CD14-positive monocyte (primary cell): ENCODE data around the gene ITIH1. TPM values are rescaled to one million over a fixed set of nuclear protein-coding genes. Genes with fewer than 3 reads are reported as not detected.
A peak's percentile ranks its signal among the peaks of the same experiment; 100 is the strongest.

ENCODE experiments used
- DNase-seq, 3 donors: peaks; one replicate each; pipeline ENCODE4 v3.0.0-alpha.2; 2011 to 2022
- H2AFZ ChIP-seq: 2 replicates; pipeline ENCODE4 v1.6.0; 2012; ENCODE audit warnings: mild to moderate bottlenecking, low read depth, low read length, inconsistent platforms; ENCODE audit not compliant: insufficient read depth, poor library complexity, severe bottlenecking
- H3K27ac ChIP-seq, 2 donors: 1 replicate in 1 of 2; 2 replicates in 1 of 2; pipeline ENCODE4 v1.5.1; 2012 to 2013; ENCODE audit warnings: low read length in 2 of 2, control low read depth in 1 of 2, inconsistent platforms in 1 of 2, low read depth in 1 of 2, mild to moderate bottlenecking in 1 of 2
- H3K27me3 ChIP-seq, 2 donors: one replicate each; pipeline versions ENCODE4 v1.6.0 to v1.6.1; 2011 to 2013; ENCODE audit warnings: low read length in 2 of 2; ENCODE audit not compliant: control insufficient read depth in 2 of 2, insufficient read depth in 2 of 2
- H3K36me3 ChIP-seq, 2 donors: replicated peaks in 1 of 2; 1 replicate in 1 of 2; 2 replicates in 1 of 2; pipeline versions ENCODE4 v1.5.1 to v1.6.1; 2012 to 2013; ENCODE audit warnings: low read length in 2 of 2, control low read depth in 1 of 2, inconsistent platforms in 1 of 2, mild to moderate bottlenecking in 1 of 2; ENCODE audit not compliant: insufficient read depth in 2 of 2, control insufficient read depth in 1 of 2
- H3K4me1 ChIP-seq, 2 donors: 1 replicate in 1 of 2; 2 replicates in 1 of 2; pipeline versions ENCODE4 v1.5.1 to v1.6.1; 2012 to 2013; ENCODE audit warnings: low read length in 2 of 2, control low read depth in 1 of 2, inconsistent platforms in 1 of 2, mild to moderate bottlenecking in 1 of 2, moderate library complexity in 1 of 2; ENCODE audit not compliant: insufficient read depth in 2 of 2, control insufficient read depth in 1 of 2
- H3K4me2 ChIP-seq: replicated peaks from 2 replicates; pipeline ENCODE3; 2012; ENCODE audit warnings: low read length, moderate library complexity, mild to moderate bottlenecking; ENCODE audit not compliant: poor library complexity, severe bottlenecking; ENCODE audit errors: extremely low read depth
- H3K4me3 ChIP-seq, 3 experiments: fragments of 200-600 bp in 1 of 3; sonication (generic) in 1 of 3; replicated peaks in 1 of 3; 1 replicate in 2 of 3; 2 replicates in 1 of 3; pipeline ENCODE4 v1.5.1; 2011 to 2013; ENCODE audit warnings: low read length in 3 of 3, mild to moderate bottlenecking in 3 of 3, control low read depth in 2 of 3, low read depth in 2 of 3, inconsistent platforms in 1 of 3, moderate library complexity in 1 of 3
- H3K79me2 ChIP-seq: 2 replicates; pipeline ENCODE4 v1.6.0; 2012; ENCODE audit warnings: mild to moderate bottlenecking, control low read depth, inconsistent platforms, low read length, moderate library complexity; ENCODE audit not compliant: insufficient read depth
- H3K9ac ChIP-seq: 2 replicates; pipeline ENCODE4 v1.6.0; 2017; ENCODE audit warnings: low read length, mild to moderate bottlenecking; ENCODE audit not compliant: insufficient read depth, poor library complexity, severe bottlenecking
- H3K9me3 ChIP-seq, 2 donors: replicated peaks in 1 of 2; 1 replicate in 1 of 2; 2 replicates in 1 of 2; pipeline versions ENCODE4 v1.5.1 to v1.6.1; 2012 to 2013; ENCODE audit warnings: low read length in 2 of 2, control low read depth in 1 of 2; ENCODE audit not compliant: control insufficient read depth in 1 of 2, insufficient read depth in 1 of 2
- H4K20me1 ChIP-seq: 2 replicates; pipeline ENCODE4 v1.6.0; 2012; ENCODE audit warnings: mild to moderate bottlenecking, low read length, control low read depth, moderate library complexity; ENCODE audit not compliant: insufficient read depth
- H3K27ac Mint-ChIP-seq, 7 donors: one replicate each; pipeline ENCODE4 v1.8.0; 2020; ENCODE audit warnings: mild to moderate bottlenecking in 7 of 7, mixed read lengths in 7 of 7, moderate library complexity in 6 of 7, inconsistent platforms in 2 of 7
- H3K27me3 Mint-ChIP-seq, 3 donors: one replicate each; pipeline ENCODE4 v1.8.0; 2021 to 2022; ENCODE audit warnings: low read depth in 3 of 3, mild to moderate bottlenecking in 3 of 3, mixed read lengths in 3 of 3, moderate library complexity in 3 of 3, inconsistent platforms in 1 of 3
- H3K36me3 Mint-ChIP-seq, 2 donors: one replicate each; pipeline ENCODE4 v1.8.0; 2020; ENCODE audit warnings: mixed read lengths in 2 of 2, inconsistent platforms in 1 of 2, mild to moderate bottlenecking in 1 of 2
- H3K4me1 Mint-ChIP-seq: one replicate; pipeline ENCODE4 v1.8.0; 2020; ENCODE audit warnings: mild to moderate bottlenecking, mixed read lengths
- H3K4me3 Mint-ChIP-seq, 2 donors: one replicate each; pipeline ENCODE4 v1.8.0; 2020; ENCODE audit warnings: mild to moderate bottlenecking in 2 of 2, mixed read lengths in 2 of 2, moderate library complexity in 1 of 2
- H3K9me3 Mint-ChIP-seq, 7 donors: one replicate each; pipeline ENCODE4 v1.8.0; 2020 to 2022; ENCODE audit warnings: mixed read lengths in 7 of 7, mild to moderate bottlenecking in 6 of 7, moderate library complexity in 6 of 7, inconsistent platforms in 2 of 7
- WGBS: methylation state at CpG from one replicate; pipeline ENCODE4 v1.1.5; 2013; ENCODE audit warnings: missing lambda C conversion rate; ENCODE audit not compliant: insufficient coverage; 5-methylcytosine and 5-hydroxymethylcytosine counted together
- intact Hi-C, 2 donors: fragments of 100-400 bp; cut with micrococcal nuclease; formaldehyde crosslinking; loops; one replicate each; pipeline versions ENCODE4 v1.15.0 to v1.15.1; 2023
- polyA plus RNA-seq, 3 donors: library from polyadenylated mRNA; depleted of rRNA in 1 of 3; unstranded in 2 of 3; stranded (reverse) in 1 of 3; fragments of 300-500 nt in 2 of 3; fragments of >200 nt in 1 of 3; fragmentation: Illumina TruSeq in 2 of 3; gene quantifications; 1 replicate in 2 of 3; 2 replicates in 1 of 3; pipeline ENCODE4 v1.2.3, GENCODE V29; 2012 to 2021
- TF ChIP-seq, protein P1 (sequence below): fragments of 200-600 bp; IDR thresholded peaks from one replicate; pipeline ENCODE4 v1.8.0; 2022; ENCODE audit warnings: antibody characterized with exemption, mild to moderate bottlenecking

ITIH1 gene
- polyA plus RNA-seq, 3 donors: 0.75 to 4.4 (median 1.3) TPM

- WGBS: 91% methylated on average over 7 of the region's 11 CpGs
- Mint-ChIP-seq H3K9me3 (no peaks in the 10 kb centered on the region), H3K4me3 (no peak overlapping the region), H3K4me1 (no peaks in the 10 kb centered on the region), H3K36me3 (peaks cover 9 to 23% of the 10 kb centered on the region in 2 donors), H3K27ac (peak overlapping the region in 3 of 7 donors; percentile 29 to 69 (median 37)), H3K27me3 (peaks cover 0 to 2% (median 1%) of the 10 kb centered on the region in 3 donors)
- DNase-seq: peak in 2 of 3 donors; percentile 5 to 15
- Histone ChIP-seq H3K27ac (no peak overlapping the region), H3K79me2 (no peaks in the 10 kb centered on the region), H3K4me1 (no peaks in the 10 kb centered on the region), H3K36me3 (peaks cover 5 to 26% of the 10 kb centered on the region in 2 donors), H3K9me3 (no peaks in the 10 kb centered on the region), H4K20me1 (no peaks in the 10 kb centered on the region), H3K4me2 (no peak overlapping the region), H3K4me3 (no peak overlapping the region), H3K9ac (no peak overlapping the region), H2AFZ (no peak overlapping the region), H3K27me3 (no peaks in the 10 kb centered on the region)
- intact Hi-C loops: loop anchor here in 1 of 2 donors (5.0 kb wide), 1 partner anchor 78 kb away; no protein-coding TSS in a partner anchor
- TF ChIP-seq, protein P1, sequence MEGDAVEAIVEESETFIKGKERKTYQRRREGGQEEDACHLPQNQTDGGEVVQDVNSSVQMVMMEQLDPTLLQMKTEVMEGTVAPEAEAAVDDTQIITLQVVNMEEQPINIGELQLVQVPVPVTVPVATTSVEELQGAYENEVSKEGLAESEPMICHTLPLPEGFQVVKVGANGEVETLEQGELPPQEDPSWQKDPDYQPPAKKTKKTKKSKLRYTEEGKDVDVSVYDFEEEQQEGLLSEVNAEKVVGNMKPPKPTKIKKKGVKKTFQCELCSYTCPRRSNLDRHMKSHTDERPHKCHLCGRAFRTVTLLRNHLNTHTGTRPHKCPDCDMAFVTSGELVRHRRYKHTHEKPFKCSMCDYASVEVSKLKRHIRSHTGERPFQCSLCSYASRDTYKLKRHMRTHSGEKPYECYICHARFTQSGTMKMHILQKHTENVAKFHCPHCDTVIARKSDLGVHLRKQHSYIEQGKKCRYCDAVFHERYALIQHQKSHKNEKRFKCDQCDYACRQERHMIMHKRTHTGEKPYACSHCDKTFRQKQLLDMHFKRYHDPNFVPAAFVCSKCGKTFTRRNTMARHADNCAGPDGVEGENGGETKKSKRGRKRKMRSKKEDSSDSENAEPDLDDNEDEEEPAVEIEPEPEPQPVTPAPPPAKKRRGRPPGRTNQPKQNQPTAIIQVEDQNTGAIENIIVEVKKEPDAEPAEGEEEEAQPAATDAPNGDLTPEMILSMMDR: peak; percentile 66
These were observed 43.3 kb downstream of the ITIH1 start for GRCh38 chr3:52820736-52821135.

DNA sequence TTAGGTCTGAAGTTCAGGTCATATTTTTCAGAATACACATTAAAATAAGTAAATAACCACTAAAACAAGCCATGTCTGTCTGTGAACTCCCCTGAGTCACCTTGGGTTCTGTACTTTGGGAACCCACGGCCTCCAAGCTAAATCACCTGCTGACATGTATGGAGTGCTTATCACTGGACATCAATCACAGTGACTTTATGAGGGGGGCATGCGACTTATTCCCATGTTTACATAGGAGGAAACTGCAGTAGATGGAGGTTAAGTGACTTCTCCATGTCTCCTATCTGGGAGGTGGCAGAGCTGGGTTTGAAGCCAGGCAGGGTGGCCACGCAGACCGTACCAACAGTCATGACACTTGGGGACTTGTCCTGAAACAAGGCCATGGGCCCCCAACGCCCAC lies 45.0 kb downstream of the ITIH1 start:
- H2AFZ ChIP-seq: no peak overlapping the region
- intact Hi-C loops: loop anchor here in 1 of 2 donors (5.0 kb wide), 1 partner anchor 80 kb away; no protein-coding TSS in a partner anchor
- Mint-ChIP-seq H3K36me3 (peaks cover 9 to 23% of the 10 kb centered on the region in 2 donors), H3K27ac (no peak overlapping the region), H3K9me3 (no peaks in the 10 kb centered on the region), H3K27me3 (peaks cover 0 to 2% (median 1%) of the 10 kb centered on the region in 3 donors), H3K4me3 (no peak overlapping the region), H3K4me1 (no peaks in the 10 kb centered on the region)
- H3K79me2 ChIP-seq: no peaks in the 10 kb centered on the region
- H4K20me1 ChIP-seq: no peaks in the 10 kb centered on the region
- TF ChIP-seq, protein P1: no peak
- DNase-seq: no peak
- 98% methylated on average over 4 of the region's 5 CpGs for WGBS
- H3K9ac ChIP-seq: no peak overlapping the region
- no peak overlapping the region for H3K4me3 ChIP-seq
- no peak overlapping the region for H3K27ac ChIP-seq
- H3K9me3 ChIP-seq: no peaks in the 10 kb centered on the region
- no peak overlapping the region for H3K4me2 ChIP-seq
- H3K4me1 ChIP-seq: no peaks in the 10 kb centered on the region
- peaks cover 5 to 26% of the 10 kb centered on the region in 2 donors for H3K36me3 ChIP-seq
- H3K27me3 ChIP-seq: no peaks in the 10 kb centered on the region
